Activated CD4-positive, alpha-beta T cell treated with anti-CD3 and anti-CD28 coated beads, Interleukin-2, Interleukin-4, amounts not matched to agents 100 ng/mL and 50 ng/mL, durations not matched to agents 16 hours and 8 hours (primary cell): Measurements from ENCODE around the gene PREP.
"Not testable (repeated sequence)": the region's sequence is repeated elsewhere in the genome, so short reads cannot be mapped to it uniquely, and the experiment has no call there.

Experiments used
- DNase-seq: peaks from one replicate; pipeline ENCODE4 v3.0.0-alpha.2; 2020; ENCODE audit warnings: low spot score

Gene PREP

GRCh38 chr6:105263685-105264610 lies 138.9 kb downstream of the PREP start:
- peak; percentile 16 for DNase-seq

- no peak for DNase-seq
Measured at GRCh38 chr6:105259913-105260889, 142.7 kb downstream of the PREP start.

- DNase-seq: no peak
Measured at GRCh38 chr6:105258816-105259215, 144.1 kb downstream of the PREP start.

GRCh38 chr6:105257340-105257739 lies 145.5 kb downstream of the PREP start:
- DNase-seq: no peak

GRCh38 chr6:105256619-105257018 lies 146.3 kb downstream of the PREP start:
- no peak for DNase-seq

- no peak for DNase-seq
Measured at GRCh38 chr6:105253787-105254186, 149.1 kb downstream of the PREP start.

- DNase-seq: no peak
Measured at GRCh38 chr6:105251689-105252088, 151.2 kb downstream of the PREP start.

- DNase-seq: no peak
Measured at GRCh38 chr6:105250533-105250932, 152.3 kb downstream of the PREP start.

GRCh38 chr6:105243487-105243886 lies 159.4 kb downstream of the PREP start:
- no peak for DNase-seq

GRCh38 chr6:105235155-105235554 lies 167.7 kb downstream of the PREP start:
- no peak for DNase-seq

- DNase-seq: not testable (repeated sequence)
Measured at GRCh38 chr6:105231771-105232170, 171.1 kb downstream of the PREP start.
